GM12875 (cell line): ENCODE data around the gene OSBPL7.

Experiments
- H3K4me3 ChIP-seq: one replicate; pipeline ENCODE4 v1.5.1; 2011; ENCODE audit warnings: low read depth, low read length, control low read depth
- TF ChIP-seq, protein P1 (sequence below): IDR thresholded peaks from 2 replicates; pipeline ENCODE4 v1.5.1; 2011; ENCODE audit warnings: low read depth, mild to moderate bottlenecking, control low read depth, inconsistent platforms, low read length, moderate library complexity, borderline replicate concordance; ENCODE audit not compliant: insufficient read depth

The OSBPL7 gene

DNA sequence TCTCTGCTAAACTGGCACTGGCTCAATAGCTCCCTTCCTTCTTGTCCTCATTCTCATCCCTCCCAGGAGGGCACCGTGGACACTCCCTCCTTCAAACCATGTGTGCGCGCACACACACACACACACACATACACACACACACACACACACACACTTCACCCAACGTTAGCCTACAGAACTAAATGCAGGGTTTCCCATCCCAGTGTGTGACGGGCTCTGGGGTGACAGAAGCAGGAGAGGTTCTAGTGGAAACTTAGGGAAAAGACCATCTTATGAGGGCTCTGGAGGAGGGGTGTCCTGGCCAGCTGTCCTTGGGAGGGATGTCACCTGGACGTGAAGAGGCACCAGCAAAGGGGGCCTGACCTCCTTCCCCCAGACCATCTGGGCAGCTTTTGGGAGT is 19.7 kb downstream of the OSBPL7 start:
- no peak overlapping the region for H3K4me3 ChIP-seq
- TF ChIP-seq, protein P1, sequence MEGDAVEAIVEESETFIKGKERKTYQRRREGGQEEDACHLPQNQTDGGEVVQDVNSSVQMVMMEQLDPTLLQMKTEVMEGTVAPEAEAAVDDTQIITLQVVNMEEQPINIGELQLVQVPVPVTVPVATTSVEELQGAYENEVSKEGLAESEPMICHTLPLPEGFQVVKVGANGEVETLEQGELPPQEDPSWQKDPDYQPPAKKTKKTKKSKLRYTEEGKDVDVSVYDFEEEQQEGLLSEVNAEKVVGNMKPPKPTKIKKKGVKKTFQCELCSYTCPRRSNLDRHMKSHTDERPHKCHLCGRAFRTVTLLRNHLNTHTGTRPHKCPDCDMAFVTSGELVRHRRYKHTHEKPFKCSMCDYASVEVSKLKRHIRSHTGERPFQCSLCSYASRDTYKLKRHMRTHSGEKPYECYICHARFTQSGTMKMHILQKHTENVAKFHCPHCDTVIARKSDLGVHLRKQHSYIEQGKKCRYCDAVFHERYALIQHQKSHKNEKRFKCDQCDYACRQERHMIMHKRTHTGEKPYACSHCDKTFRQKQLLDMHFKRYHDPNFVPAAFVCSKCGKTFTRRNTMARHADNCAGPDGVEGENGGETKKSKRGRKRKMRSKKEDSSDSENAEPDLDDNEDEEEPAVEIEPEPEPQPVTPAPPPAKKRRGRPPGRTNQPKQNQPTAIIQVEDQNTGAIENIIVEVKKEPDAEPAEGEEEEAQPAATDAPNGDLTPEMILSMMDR = no peak

DNA sequence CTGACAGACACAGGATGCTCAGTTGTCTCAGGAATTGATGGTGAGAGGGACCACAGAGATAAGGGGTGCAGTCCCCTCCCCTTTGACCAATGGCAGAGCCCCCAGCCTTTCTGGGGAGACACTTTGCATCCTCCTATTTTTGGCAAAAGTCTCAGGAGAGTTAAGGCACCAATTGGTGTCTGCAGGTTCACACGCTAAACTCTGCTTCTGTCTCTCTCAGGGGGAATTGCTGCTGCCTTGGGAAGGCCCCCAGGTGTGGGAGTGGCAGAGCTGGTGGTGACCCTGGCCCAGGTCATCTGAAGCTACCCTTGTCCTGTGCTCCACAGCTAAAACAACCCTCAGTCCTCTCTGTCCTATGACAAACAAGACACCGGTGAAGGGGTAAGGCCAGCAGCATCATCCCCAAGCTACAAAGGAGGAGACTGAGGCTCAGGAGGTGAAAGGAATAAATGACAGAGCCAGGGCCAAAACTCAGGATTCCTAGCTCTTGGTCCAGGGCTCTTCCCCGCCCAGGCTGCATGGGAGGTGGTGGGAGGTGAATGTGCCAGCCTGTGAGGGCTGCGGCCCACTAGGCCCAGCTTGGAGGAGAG is 20.3 kb downstream of the OSBPL7 start:
- TF ChIP-seq, protein P1 = no peak
- no peak overlapping the region for H3K4me3 ChIP-seq

DNA sequence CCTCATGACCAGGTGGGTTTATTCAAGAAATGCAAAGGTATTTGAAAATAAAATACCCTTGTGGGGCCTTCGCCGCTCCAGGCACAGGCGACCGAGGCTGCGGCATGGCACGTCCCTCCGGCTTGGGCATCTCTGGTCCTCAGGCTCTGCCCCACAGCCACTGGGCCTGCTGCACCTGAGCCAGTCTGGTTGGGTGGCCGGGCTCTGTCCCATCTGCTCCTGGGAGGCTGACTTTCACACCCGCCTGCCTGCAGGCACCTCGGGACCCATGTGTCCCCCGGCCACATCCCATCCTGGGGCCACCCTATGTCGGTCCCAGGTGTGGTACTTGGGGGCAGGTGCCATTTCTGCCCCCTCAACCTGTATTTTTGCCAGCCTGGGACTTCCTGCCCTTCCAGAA is 20.9 kb downstream of the OSBPL7 start:
- no peak overlapping the region for H3K4me3 ChIP-seq
- TF ChIP-seq, protein P1 = no peak

DNA sequence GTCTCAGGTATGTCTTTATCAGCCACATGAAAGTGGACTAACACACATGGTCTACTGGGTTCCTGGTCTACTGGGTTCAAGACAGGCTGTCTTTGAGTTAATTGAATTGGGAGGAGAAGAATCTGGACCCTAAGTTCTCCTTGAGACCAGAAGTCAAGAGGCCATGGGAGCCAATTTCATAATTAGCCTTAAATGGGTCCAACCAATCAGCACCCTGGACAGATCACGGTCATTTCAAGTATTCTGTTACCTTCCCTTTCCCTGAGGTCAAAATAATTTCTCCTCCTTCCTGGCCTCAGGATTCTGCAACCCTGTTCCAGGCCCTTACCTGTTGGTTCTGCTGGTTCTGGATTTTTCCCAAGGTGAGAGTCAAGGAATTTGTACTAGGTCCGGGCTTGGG is 23.8 kb downstream of the OSBPL7 start:
- H3K4me3 ChIP-seq = no peak overlapping the region
- TF ChIP-seq, protein P1 = no peak

DNA sequence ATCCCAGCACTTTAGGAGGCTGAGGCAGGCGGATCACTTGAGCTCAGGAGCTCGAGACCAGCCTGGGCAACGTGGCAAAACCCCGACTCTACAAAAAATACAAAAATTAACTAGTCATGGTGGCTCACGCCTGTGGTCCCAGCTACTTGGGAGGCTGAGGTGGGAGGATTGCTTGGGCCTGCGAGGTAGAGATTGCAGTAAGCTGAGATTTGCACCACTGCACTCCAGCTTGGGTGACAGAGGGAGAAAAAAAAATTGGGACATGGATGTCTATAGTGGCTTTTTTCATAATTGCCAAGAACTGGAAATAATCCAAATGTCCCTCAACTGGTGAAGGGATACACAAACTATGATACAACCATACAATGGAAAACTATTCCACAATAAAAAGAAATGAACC is 28.6 kb downstream of the OSBPL7 start:
- no peak overlapping the region for H3K4me3 ChIP-seq
- TF ChIP-seq, protein P1 = no peak

DNA sequence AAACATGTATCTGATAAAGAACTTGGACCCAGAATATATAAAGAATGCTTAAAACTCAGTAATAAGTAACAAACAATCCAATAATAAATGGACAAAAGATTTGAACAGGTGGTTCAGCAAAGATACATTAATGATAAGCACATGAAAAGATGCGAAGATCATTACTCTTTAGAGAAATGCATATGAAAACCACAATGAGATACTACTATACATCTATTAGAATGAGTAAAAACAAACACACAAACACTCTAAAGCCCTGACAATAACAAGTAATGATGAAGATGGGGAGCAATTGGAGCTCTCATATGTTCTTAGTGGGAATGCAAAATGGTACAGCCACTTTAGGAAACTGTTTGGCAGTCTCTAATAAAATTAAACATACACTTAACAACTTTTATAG is 29.1 kb downstream of the OSBPL7 start:
- TF ChIP-seq, protein P1 = no peak
- H3K4me3 ChIP-seq = no peak overlapping the region

DNA sequence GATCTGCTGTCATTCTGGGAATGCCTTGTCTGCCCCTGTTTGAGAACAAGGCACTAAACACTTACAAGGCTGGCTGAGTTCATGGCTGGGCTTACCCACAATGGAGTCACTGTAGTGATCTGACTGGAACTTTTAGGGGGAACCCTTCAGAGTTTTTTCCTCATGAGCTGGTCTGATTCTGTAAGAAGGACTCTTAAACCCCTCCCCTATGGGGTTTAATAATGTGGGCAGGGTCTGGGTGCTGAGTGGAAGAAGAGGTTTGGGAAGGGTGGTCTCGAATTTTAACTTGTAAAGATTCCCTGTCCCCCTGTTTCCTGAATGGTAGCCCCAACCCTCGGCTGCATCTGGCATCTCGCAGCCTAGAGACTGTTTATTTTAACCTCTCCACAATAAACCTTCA is 30.6 kb downstream of the OSBPL7 start:
- no peak overlapping the region for H3K4me3 ChIP-seq
- TF ChIP-seq, protein P1 = no peak
